Medulla oblongata (tissue), 1 donor: ENCODE data around the gene C10orf67.

Source experiments
- DNase-seq: peaks from one replicate; pipeline ENCODE4 v3.0.0-alpha.2; 2015; ENCODE audit errors: extremely low spot score

C10orf67 gene

GRCh38 chr10:23197416-23197861 lies 147.2 kb downstream of the C10orf67 start:
- DNase-seq = no peak

GRCh38 chr10:23196915-23197314 lies 147.7 kb downstream of the C10orf67 start:
- DNase-seq = no peak

GRCh38 chr10:23195846-23196600 lies 148.6 kb downstream of the C10orf67 start:
- DNase-seq = no peak

- DNase-seq = no peak
Observed at GRCh38 chr10:23194966-23195845, 149.4 kb downstream of the C10orf67 start.

GRCh38 chr10:23194471-23194965 lies 150.1 kb downstream of the C10orf67 start:
- DNase-seq = no peak

GRCh38 chr10:23193435-23194074 lies 151.0 kb downstream of the C10orf67 start:
- DNase-seq = no peak

GRCh38 chr10:23192712-23193434 lies 151.7 kb downstream of the C10orf67 start:
- no peak for DNase-seq

- no peak for DNase-seq
Observed at GRCh38 chr10:23191764-23192711, 152.6 kb downstream of the C10orf67 start, which contains the start of gene PTF1A. Gene PTF1A, plus strand, starts transcription at chr10:23192312. Its CDS starts 219 bp downstream, at chr10:23192531.

GRCh38 chr10:23190872-23191763 lies 153.5 kb downstream of the C10orf67 start:
- DNase-seq = no peak

- DNase-seq = no peak
Observed at GRCh38 chr10:23189024-23189423, 155.6 kb downstream of the C10orf67 start.

GRCh38 chr10:23187155-23187554 lies 157.4 kb downstream of the C10orf67 start:
- no peak for DNase-seq

- DNase-seq = no peak
Observed at GRCh38 chr10:23186697-23187096, 157.9 kb downstream of the C10orf67 start.

GRCh38 chr10:23186178-23186577 lies 158.4 kb downstream of the C10orf67 start:
- no peak for DNase-seq

GRCh38 chr10:23174977-23175512 lies 169.6 kb downstream of the C10orf67 start:
- DNase-seq = no peak

GRCh38 chr10:23174074-23174976 lies 170.3 kb downstream of the C10orf67 start:
- DNase-seq = no peak

- DNase-seq = no peak
Observed at GRCh38 chr10:23173214-23174073, 171.2 kb downstream of the C10orf67 start.
